SH-SY5Y (cell line): Measurements from ENCODE around the gene ATPAF2.

Experiments
- GATA2 ChIP-seq: IDR thresholded peaks from 2 replicates; pipeline ENCODE4 v1.6.1; 2011; ENCODE audit warnings: mild to moderate bottlenecking, low read depth, low read length
- GATA3 ChIP-seq: IDR thresholded peaks from 2 replicates; pipeline ENCODE4 v1.6.1; 2011; ENCODE audit warnings: low read depth, mild to moderate bottlenecking, low read length, moderate library complexity

DNA sequence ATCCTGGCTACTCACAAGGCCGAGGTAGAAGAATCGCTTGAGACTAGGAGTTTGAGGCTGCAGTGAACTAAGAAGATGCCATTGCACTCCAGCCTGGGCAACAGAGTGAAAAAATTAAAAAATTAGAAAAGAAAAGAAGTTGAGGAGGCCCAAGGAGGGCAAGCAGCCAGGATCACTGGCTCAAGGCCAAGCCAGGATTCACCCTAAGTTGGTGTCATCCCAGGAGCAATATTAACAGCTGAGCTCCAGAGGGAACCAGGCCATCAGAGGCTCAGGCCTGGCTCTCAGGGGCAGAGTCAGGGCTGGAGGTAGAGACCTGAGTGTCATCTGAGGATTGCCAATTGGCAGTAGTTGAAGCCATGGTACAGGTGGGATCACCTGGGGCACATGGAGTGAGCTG lies 45.6 kb downstream of the ATPAF2 start:
- no peak for TF ChIP-seq GATA2
- no peak for TF ChIP-seq GATA3
